CD4-positive, alpha-beta memory T cell (primary cell): Measurements from ENCODE around the gene MARCKSL1. TPM values are rescaled to one million over a fixed set of nuclear protein-coding genes. Genes with fewer than 3 reads are reported as not detected.

Experiments used
- CTCF ChIA-PET: fragments of 350-600 bp; sonication (Branson Sonifier 250); formaldehyde crosslinking; loops from one replicate; lab custom pipeline; 2021; ENCODE audit warnings: inconsistent platforms; ENCODE audit not compliant: partially characterized antibody; lab: Charles Lee
- POLR2A ChIA-PET: fragments of 350-600 bp; sonication (Branson Sonifier 250); formaldehyde crosslinking; loops from one replicate; lab custom pipeline; 2021; ENCODE audit not compliant: partially characterized antibody; lab: Charles Lee
- DNase-seq, 5 donors: peaks; one replicate each; pipeline versions ENCODE4 v3.0.0 to v3.0.0-alpha.2; 2020 to 2022; ENCODE audit warnings: mixed read lengths in 1 of 5
- H3K27ac ChIP-seq: one replicate; pipeline ENCODE4 v1.7.0; 2013; ENCODE audit warnings: low read depth, low read length
- H3K27me3 ChIP-seq: 2 replicates; pipeline ENCODE4 v1.7.0; 2013; ENCODE audit warnings: mild to moderate bottlenecking, low read length, moderate library complexity; ENCODE audit not compliant: insufficient read depth
- H3K36me3 ChIP-seq: 2 replicates; pipeline ENCODE4 v1.7.0; 2013; ENCODE audit warnings: mild to moderate bottlenecking, low read length, moderate library complexity; ENCODE audit not compliant: insufficient read depth
- H3K4me1 ChIP-seq: 2 replicates; pipeline ENCODE4 v1.7.0; 2013; ENCODE audit warnings: mild to moderate bottlenecking, low read length, moderate library complexity; ENCODE audit not compliant: insufficient read depth
- H3K4me3 ChIP-seq, 2 donors: one replicate each; pipeline ENCODE4 v1.7.0; 2013; ENCODE audit warnings: low read length in 2 of 2, mild to moderate bottlenecking in 1 of 2
- H3K9me3 ChIP-seq, 2 donors: one replicate each; pipeline ENCODE4 v1.7.0; 2013; ENCODE audit warnings: low read length in 2 of 2, control low read depth in 1 of 2; ENCODE audit not compliant: control insufficient read depth in 1 of 2
- H3K27ac Mint-ChIP-seq, 7 donors: one replicate each; pipeline ENCODE4 v1.8.0; 2020 to 2021; ENCODE audit warnings: mixed read lengths in 7 of 7, mild to moderate bottlenecking in 6 of 7, inconsistent platforms in 3 of 7, moderate library complexity in 3 of 7
- H3K27me3 Mint-ChIP-seq, 2 donors: one replicate each; pipeline ENCODE4 v1.8.0; 2020 to 2021; ENCODE audit warnings: mixed read lengths in 2 of 2
- H3K36me3 Mint-ChIP-seq, 2 donors: one replicate each; pipeline ENCODE4 v1.8.0; 2020 to 2021; ENCODE audit warnings: mixed read lengths in 2 of 2, inconsistent platforms in 1 of 2, mild to moderate bottlenecking in 1 of 2
- H3K4me1 Mint-ChIP-seq, 4 donors: one replicate each; pipeline ENCODE4 v1.8.0; 2020 to 2021; ENCODE audit warnings: mixed read lengths in 4 of 4, mild to moderate bottlenecking in 1 of 4
- H3K4me3 Mint-ChIP-seq, 8 donors: one replicate each; pipeline ENCODE4 v1.8.0; 2020 to 2021; ENCODE audit warnings: mixed read lengths in 8 of 8, mild to moderate bottlenecking in 7 of 8, moderate library complexity in 6 of 8, inconsistent platforms in 3 of 8
- H3K9me3 Mint-ChIP-seq, 8 donors: one replicate each; pipeline ENCODE4 v1.8.0; 2020 to 2021; ENCODE audit warnings: mixed read lengths in 8 of 8, mild to moderate bottlenecking in 5 of 8, inconsistent platforms in 3 of 8, moderate library complexity in 1 of 8
- intact Hi-C: fragments of 100-400 bp; cut with micrococcal nuclease; formaldehyde crosslinking; loops from one replicate; pipeline ENCODE4 v1.15.1; 2023
- polyA plus RNA-seq, 2 donors: library from polyadenylated mRNA; unstranded; fragments of 300-500 nt; fragmentation: Illumina TruSeq; gene quantifications; one replicate each; pipeline ENCODE4 v1.2.3, GENCODE V29; 2021
- total RNA-seq, 2 experiments: library from RNA; stranded (reverse); gene quantifications; one replicate each; pipeline ENCODE4 v1.2.3, GENCODE V29; 2021

MARCKSL1 gene
- total and polyA plus RNA-seq, 4 experiments from 2014 or later = 46.5 to 75.9 (median 60.9) TPM

GRCh38 chr1:32334274-32334861, 1.7 kb downstream of the MARCKSL1 start:
- H3K4me3 ChIP-seq = peak overlapping the region in 1 of 2 donors; percentile 48

DNA sequence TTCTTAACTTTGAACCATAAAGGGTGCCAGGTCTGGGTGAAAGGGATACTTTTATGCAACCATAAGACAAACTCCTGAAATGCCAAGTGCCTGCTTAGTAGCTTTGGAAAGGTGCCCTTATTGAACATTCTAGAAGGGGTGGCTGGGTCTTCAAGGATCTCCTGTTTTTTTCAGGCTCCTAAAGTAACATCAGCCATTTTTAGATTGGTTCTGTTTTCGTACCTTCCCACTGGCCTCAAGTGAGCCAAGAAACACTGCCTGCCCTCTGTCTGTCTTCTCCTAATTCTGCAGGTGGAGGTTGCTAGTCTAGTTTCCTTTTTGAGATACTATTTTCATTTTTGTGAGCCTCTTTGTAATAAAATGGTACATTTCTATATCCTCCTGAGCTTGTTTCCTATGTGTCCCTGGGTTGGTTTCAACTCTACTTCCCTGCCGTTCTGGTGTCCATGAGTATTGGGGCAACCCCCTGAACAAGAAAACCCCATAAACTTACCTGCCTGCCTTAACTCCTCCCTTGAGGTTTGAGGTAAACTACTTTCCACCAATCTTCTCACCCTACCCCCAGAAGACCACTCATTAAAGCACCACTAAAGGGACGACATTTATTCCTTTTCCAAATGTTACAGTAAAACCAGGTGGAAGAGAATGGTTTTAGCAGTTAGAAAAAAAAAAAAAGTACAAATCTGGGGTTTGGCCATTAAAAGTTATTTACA, 2.6 kb downstream of the MARCKSL1 start:
- CTCF ChIA-PET = interaction anchor here (0.6 to 4.3 kb wide), 8 partner anchors 10 to 117 kb away, joined by 3 to 14 read pairs (median 3); no protein-coding TSS in a partner anchor
- Histone ChIP-seq H3K9me3 (no peaks in the 10 kb centered on the region), H3K27me3 (no peaks in the 10 kb centered on the region), H3K4me3 (no peak overlapping the region), H3K4me1 (peaks cover 40% of the 10 kb centered on the region), H3K36me3 (peaks cover 39% of the 10 kb centered on the region), H3K27ac (no peak overlapping the region)
- peak overlapping the region; percentile 31 to 86 (median 74) for H3K27ac Mint-ChIP-seq
- H3K9me3 Mint-ChIP-seq = peaks cover 0 to 3% (median 0%) of the 10 kb centered on the region in 8 donors
- H3K4me3 Mint-ChIP-seq = peak overlapping the region in 5 of 8 donors; percentile 44 to 85 (median 77)
- peaks cover 37 to 53% of the 10 kb centered on the region in 2 donors for H3K36me3 Mint-ChIP-seq
- H3K4me1 Mint-ChIP-seq = peaks cover 26 to 43% (median 32%) of the 10 kb centered on the region in 4 donors
- no peak for DNase-seq
- POLR2A ChIA-PET = interaction anchor here (1.0 to 8.5 kb wide), 9 partner anchors 11 to 132 kb away, joined by 3 to 173 read pairs (median 7); partner anchors contain the start of genes CCDC28B and HDAC1
- intact Hi-C loops = no loop called here
- no peaks in the 10 kb centered on the region for H3K27me3 Mint-ChIP-seq

More at GRCh38 chr1:32334274-32334861, 1.7 kb downstream of the MARCKSL1 start:
- POLR2A ChIA-PET = interaction anchor here (0.6 to 8.5 kb wide), 6 partner anchors 12 to 105 kb away, joined by 4 to 173 read pairs (median 6); no protein-coding TSS in a partner anchor
- CTCF ChIA-PET = interaction anchor here (0.8 to 2.3 kb wide), 3 partner anchors 44 to 118 kb away, joined by 3 to 9 read pairs (median 5); no protein-coding TSS in a partner anchor
- H3K4me1 Mint-ChIP-seq = peaks cover 26 to 44% (median 35%) of the 10 kb centered on the region in 4 donors
- H3K9me3 Mint-ChIP-seq = peaks cover 0 to 3% (median 0%) of the 10 kb centered on the region in 8 donors
- H3K4me1 ChIP-seq = peaks cover 40% of the 10 kb centered on the region
- peaks cover 29% of the 10 kb centered on the region for H3K36me3 ChIP-seq
- peak overlapping the region; percentile 31 to 95 (median 75) for H3K27ac Mint-ChIP-seq
- intact Hi-C loops = loop anchor here (2.0 kb wide), 1 partner anchor 14 kb away; no protein-coding TSS in a partner anchor
- no peak overlapping the region for H3K27ac ChIP-seq
- no peaks in the 10 kb centered on the region for H3K27me3 ChIP-seq
- peak overlapping the region; percentile 78 to 92 (median 87) for H3K4me3 Mint-ChIP-seq
- peaks cover 27 to 43% of the 10 kb centered on the region in 2 donors for H3K36me3 Mint-ChIP-seq
- DNase-seq = no peak
- H3K9me3 ChIP-seq = no peaks in the 10 kb centered on the region
- no peaks in the 10 kb centered on the region for H3K27me3 Mint-ChIP-seq

DNA sequence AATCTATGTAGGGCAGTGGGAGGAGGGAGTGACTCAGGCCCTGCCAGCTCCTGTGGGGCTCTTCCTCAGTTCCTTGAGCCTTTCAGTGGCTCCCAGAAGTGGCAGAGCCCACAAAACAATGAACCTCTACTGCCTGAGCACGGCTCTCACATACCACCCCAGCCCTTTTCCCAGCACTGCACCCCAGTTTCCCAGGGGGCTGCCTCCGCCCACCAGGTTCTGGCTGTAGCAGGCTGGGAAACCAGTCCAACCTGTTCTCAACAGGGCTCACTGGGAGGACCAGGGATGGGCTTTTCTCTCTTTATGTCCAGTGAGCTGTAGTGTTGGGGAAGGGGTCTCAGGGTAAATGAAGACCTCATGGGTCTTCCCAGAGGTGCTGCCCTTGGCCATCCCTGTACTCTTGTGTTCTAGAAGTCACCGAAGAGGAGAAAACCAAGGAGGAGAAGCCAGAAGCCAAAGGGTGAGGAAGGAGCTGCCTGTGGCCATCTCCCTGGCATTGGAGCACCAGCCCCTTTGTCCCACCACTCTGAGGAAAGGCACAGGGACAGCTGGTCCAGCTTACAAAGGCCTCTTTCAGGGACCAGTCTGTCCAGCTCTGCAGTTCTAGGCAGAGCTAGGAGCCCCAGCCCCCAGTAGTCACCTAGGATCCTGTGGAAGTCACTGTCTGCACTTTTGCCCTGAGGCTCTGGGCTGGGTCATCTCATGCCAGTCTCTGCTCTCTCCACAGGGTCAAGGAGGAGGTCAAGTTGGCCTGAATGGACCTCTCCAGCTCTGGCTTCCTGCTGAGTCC, 3.5 kb downstream of the MARCKSL1 start:
- ChIA-PET POLR2A (interaction anchor here (0.9 to 8.5 kb wide), 10 partner anchors 10 to 132 kb away, joined by 3 to 173 read pairs (median 4); partner anchors contain the start of genes CCDC28B and HDAC1), CTCF (interaction anchor here (1.4 to 4.3 kb wide), 6 partner anchors 10 to 116 kb away, joined by 3 to 14 read pairs (median 8); no protein-coding TSS in a partner anchor)
- Mint-ChIP-seq H3K27ac (peak overlapping the region in 2 of 7 donors; percentile 36 to 75), H3K4me1 (peaks cover 20 to 35% (median 25%) of the 10 kb centered on the region in 4 donors), H3K27me3 (no peaks in the 10 kb centered on the region), H3K9me3 (peaks cover 0 to 3% (median 0%) of the 10 kb centered on the region in 8 donors), H3K36me3 (peaks cover 41 to 62% of the 10 kb centered on the region in 2 donors), H3K4me3 (no peak overlapping the region)
- no peak overlapping the region for H3K4me3 ChIP-seq
- DNase-seq = no peak
- peaks cover 31% of the 10 kb centered on the region for H3K4me1 ChIP-seq
- H3K36me3 ChIP-seq = peaks cover 47% of the 10 kb centered on the region
- H3K27ac ChIP-seq = no peak overlapping the region
- no peaks in the 10 kb centered on the region for H3K27me3 ChIP-seq
- intact Hi-C loops = no loop called here
- H3K9me3 ChIP-seq = no peaks in the 10 kb centered on the region

GRCh38 chr1:32331549-32331948, 4.5 kb downstream of the MARCKSL1 start:
- no peaks in the 10 kb centered on the region for H3K27me3 ChIP-seq
- peaks cover 55% of the 10 kb centered on the region for H3K36me3 ChIP-seq
- intact Hi-C loops = no loop called here
- H3K4me3 Mint-ChIP-seq = no peak overlapping the region
- H3K4me1 ChIP-seq = peaks cover 21% of the 10 kb centered on the region
- no peak overlapping the region for H3K27ac ChIP-seq
- H3K36me3 Mint-ChIP-seq = peaks cover 47 to 67% of the 10 kb centered on the region in 2 donors
- no peaks in the 10 kb centered on the region for H3K27me3 Mint-ChIP-seq
- no peaks in the 10 kb centered on the region for H3K9me3 ChIP-seq
- DNase-seq = no peak
- H3K27ac Mint-ChIP-seq = peak overlapping the region in 4 of 7 donors; percentile 2 to 67 (median 54)
- H3K4me3 ChIP-seq = no peak overlapping the region
- H3K9me3 Mint-ChIP-seq = peaks cover 0 to 3% (median 0%) of the 10 kb centered on the region in 8 donors
- POLR2A ChIA-PET = interaction anchor here (0.5 to 2.1 kb wide), 7 partner anchors 9 to 187 kb away, joined by 3 to 6 read pairs (median 4); no protein-coding TSS in a partner anchor
- peaks cover 14 to 26% (median 17%) of the 10 kb centered on the region in 4 donors for H3K4me1 Mint-ChIP-seq
- CTCF ChIA-PET = interaction anchor here (1.9 to 4.3 kb wide), 3 partner anchors 41 to 116 kb away, joined by 8 to 14 read pairs (median 9); no protein-coding TSS in a partner anchor

- Histone ChIP-seq H3K27me3 (no peaks in the 10 kb centered on the region), H3K4me3 (no peak overlapping the region), H3K9me3 (no peaks in the 10 kb centered on the region), H3K27ac (no peak overlapping the region), H3K4me1 (peaks cover 17% of the 10 kb centered on the region), H3K36me3 (peaks cover 59% of the 10 kb centered on the region)
- Mint-ChIP-seq H3K36me3 (peaks cover 47 to 70% of the 10 kb centered on the region in 2 donors), H3K4me3 (no peak overlapping the region), H3K9me3 (peaks cover 0 to 3% (median 0%) of the 10 kb centered on the region in 8 donors), H3K4me1 (peaks cover 14 to 23% (median 17%) of the 10 kb centered on the region in 4 donors), H3K27ac (peak overlapping the region in 1 of 7 donors; percentile 67), H3K27me3 (no peaks in the 10 kb centered on the region)
- intact Hi-C loops = no loop called here
- ChIA-PET CTCF (interaction anchor here (0.6 to 4.3 kb wide), 5 partner anchors 42 to 115 kb away, joined by 3 to 14 read pairs (median 8); no protein-coding TSS in a partner anchor), POLR2A (interaction anchor here (0.6 to 1.5 kb wide), 5 partner anchors 8 to 91 kb away, joined by 3 to 6 read pairs (median 5); no protein-coding TSS in a partner anchor)
- DNase-seq = no peak
Observed at GRCh38 chr1:32330558-32331151, 5.4 kb downstream of the MARCKSL1 start.

DNA sequence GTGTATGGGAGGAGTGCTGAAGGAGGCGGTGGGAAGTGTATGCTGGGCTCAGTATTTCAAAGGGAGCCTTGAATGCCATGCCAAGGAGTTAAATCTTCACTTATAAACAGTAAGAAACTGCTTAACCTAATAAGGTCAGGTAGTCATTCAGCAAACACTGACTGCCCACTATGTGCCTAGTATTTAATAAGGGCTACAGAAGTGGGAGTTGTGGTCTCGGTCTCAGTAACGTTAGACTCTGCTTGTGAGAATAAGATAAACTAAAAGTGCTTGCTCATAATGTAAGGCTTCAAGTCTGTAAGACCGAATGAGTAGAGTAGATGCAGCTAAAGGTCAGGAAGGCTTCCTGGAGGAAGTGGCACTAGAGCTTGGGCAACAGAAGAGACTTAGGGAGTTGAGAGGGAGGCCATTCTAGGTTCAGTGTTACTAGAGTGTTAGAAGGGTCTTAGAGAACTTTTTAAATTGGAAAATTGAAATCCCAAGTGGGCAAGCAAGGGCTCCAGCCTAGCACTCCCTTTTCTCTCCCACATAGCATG, 6.0 kb downstream of the MARCKSL1 start:
- H3K4me3 Mint-ChIP-seq = no peak overlapping the region
- ChIA-PET CTCF (interaction anchor here (0.9 to 4.3 kb wide), 4 partner anchors 42 to 114 kb away, joined by 3 to 14 read pairs (median 8); no protein-coding TSS in a partner anchor), POLR2A (interaction anchor here (0.9 to 1.5 kb wide), 3 partner anchors 8 to 24 kb away, joined by 3 to 6 read pairs (median 5); no protein-coding TSS in a partner anchor)
- intact Hi-C loops = no loop called here
- Histone ChIP-seq H3K4me3 (no peak overlapping the region), H3K9me3 (no peaks in the 10 kb centered on the region), H3K27ac (no peak overlapping the region), H3K4me1 (peaks cover 17% of the 10 kb centered on the region), H3K36me3 (peaks cover 65% of the 10 kb centered on the region), H3K27me3 (no peaks in the 10 kb centered on the region)
- no peaks in the 10 kb centered on the region for H3K27me3 Mint-ChIP-seq
- H3K9me3 Mint-ChIP-seq = peaks cover 0 to 2% (median 0%) of the 10 kb centered on the region in 8 donors
- peaks cover 53 to 76% of the 10 kb centered on the region in 2 donors for H3K36me3 Mint-ChIP-seq
- peaks cover 15 to 27% (median 20%) of the 10 kb centered on the region in 4 donors for H3K4me1 Mint-ChIP-seq
- DNase-seq = no peak
- peak overlapping the region; percentile 38 to 93 (median 82) for H3K27ac Mint-ChIP-seq
